CD14-positive monocyte (primary cell): ENCODE results near the gene MET. TPM values are rescaled to one million over a fixed set of nuclear protein-coding genes. Genes with fewer than 3 reads are reported as not detected.

Experiments used
- DNase-seq, 3 donors: peaks; one replicate each; pipeline ENCODE4 v3.0.0-alpha.2; 2011 to 2022
- H2AFZ ChIP-seq: 2 replicates; pipeline ENCODE4 v1.6.0; 2012; ENCODE audit warnings: mild to moderate bottlenecking, low read depth, low read length, inconsistent platforms; ENCODE audit not compliant: insufficient read depth, poor library complexity, severe bottlenecking
- H3K27ac ChIP-seq, 2 donors: 1 replicate in 1 of 2; 2 replicates in 1 of 2; pipeline ENCODE4 v1.5.1; 2012 to 2013; ENCODE audit warnings: low read length in 2 of 2, control low read depth in 1 of 2, inconsistent platforms in 1 of 2, low read depth in 1 of 2, mild to moderate bottlenecking in 1 of 2
- H3K27me3 ChIP-seq, 2 donors: one replicate each; pipeline versions ENCODE4 v1.6.0 to v1.6.1; 2011 to 2013; ENCODE audit warnings: low read length in 2 of 2; ENCODE audit not compliant: control insufficient read depth in 2 of 2, insufficient read depth in 2 of 2
- H3K36me3 ChIP-seq, 2 donors: replicated peaks in 1 of 2; 1 replicate in 1 of 2; 2 replicates in 1 of 2; pipeline versions ENCODE4 v1.5.1 to v1.6.1; 2012 to 2013; ENCODE audit warnings: low read length in 2 of 2, control low read depth in 1 of 2, inconsistent platforms in 1 of 2, mild to moderate bottlenecking in 1 of 2; ENCODE audit not compliant: insufficient read depth in 2 of 2, control insufficient read depth in 1 of 2
- H3K4me1 ChIP-seq, 2 donors: 1 replicate in 1 of 2; 2 replicates in 1 of 2; pipeline versions ENCODE4 v1.5.1 to v1.6.1; 2012 to 2013; ENCODE audit warnings: low read length in 2 of 2, control low read depth in 1 of 2, inconsistent platforms in 1 of 2, mild to moderate bottlenecking in 1 of 2, moderate library complexity in 1 of 2; ENCODE audit not compliant: insufficient read depth in 2 of 2, control insufficient read depth in 1 of 2
- H3K4me2 ChIP-seq: replicated peaks from 2 replicates; pipeline ENCODE3; 2012; ENCODE audit warnings: low read length, moderate library complexity, mild to moderate bottlenecking; ENCODE audit not compliant: poor library complexity, severe bottlenecking; ENCODE audit errors: extremely low read depth
- H3K4me3 ChIP-seq, 3 experiments: fragments of 200-600 bp in 1 of 3; sonication (generic) in 1 of 3; replicated peaks in 1 of 3; 1 replicate in 2 of 3; 2 replicates in 1 of 3; pipeline ENCODE4 v1.5.1; 2011 to 2013; ENCODE audit warnings: low read length in 3 of 3, mild to moderate bottlenecking in 3 of 3, control low read depth in 2 of 3, low read depth in 2 of 3, inconsistent platforms in 1 of 3, moderate library complexity in 1 of 3
- H3K79me2 ChIP-seq: 2 replicates; pipeline ENCODE4 v1.6.0; 2012; ENCODE audit warnings: mild to moderate bottlenecking, control low read depth, inconsistent platforms, low read length, moderate library complexity; ENCODE audit not compliant: insufficient read depth
- H3K9ac ChIP-seq: 2 replicates; pipeline ENCODE4 v1.6.0; 2017; ENCODE audit warnings: low read length, mild to moderate bottlenecking; ENCODE audit not compliant: insufficient read depth, poor library complexity, severe bottlenecking
- H3K9me3 ChIP-seq, 2 donors: replicated peaks in 1 of 2; 1 replicate in 1 of 2; 2 replicates in 1 of 2; pipeline versions ENCODE4 v1.5.1 to v1.6.1; 2012 to 2013; ENCODE audit warnings: low read length in 2 of 2, control low read depth in 1 of 2; ENCODE audit not compliant: control insufficient read depth in 1 of 2, insufficient read depth in 1 of 2
- H4K20me1 ChIP-seq: 2 replicates; pipeline ENCODE4 v1.6.0; 2012; ENCODE audit warnings: mild to moderate bottlenecking, low read length, control low read depth, moderate library complexity; ENCODE audit not compliant: insufficient read depth
- H3K27ac Mint-ChIP-seq, 7 donors: one replicate each; pipeline ENCODE4 v1.8.0; 2020; ENCODE audit warnings: mild to moderate bottlenecking in 7 of 7, mixed read lengths in 7 of 7, moderate library complexity in 6 of 7, inconsistent platforms in 2 of 7
- H3K27me3 Mint-ChIP-seq, 3 donors: one replicate each; pipeline ENCODE4 v1.8.0; 2021 to 2022; ENCODE audit warnings: low read depth in 3 of 3, mild to moderate bottlenecking in 3 of 3, mixed read lengths in 3 of 3, moderate library complexity in 3 of 3, inconsistent platforms in 1 of 3
- H3K36me3 Mint-ChIP-seq, 2 donors: one replicate each; pipeline ENCODE4 v1.8.0; 2020; ENCODE audit warnings: mixed read lengths in 2 of 2, inconsistent platforms in 1 of 2, mild to moderate bottlenecking in 1 of 2
- H3K4me1 Mint-ChIP-seq: one replicate; pipeline ENCODE4 v1.8.0; 2020; ENCODE audit warnings: mild to moderate bottlenecking, mixed read lengths
- H3K4me3 Mint-ChIP-seq, 2 donors: one replicate each; pipeline ENCODE4 v1.8.0; 2020; ENCODE audit warnings: mild to moderate bottlenecking in 2 of 2, mixed read lengths in 2 of 2, moderate library complexity in 1 of 2
- H3K9me3 Mint-ChIP-seq, 7 donors: one replicate each; pipeline ENCODE4 v1.8.0; 2020 to 2022; ENCODE audit warnings: mixed read lengths in 7 of 7, mild to moderate bottlenecking in 6 of 7, moderate library complexity in 6 of 7, inconsistent platforms in 2 of 7
- CTCF ChIP-seq: fragments of 200-600 bp; IDR thresholded peaks from one replicate; pipeline ENCODE4 v1.8.0; 2022; ENCODE audit warnings: antibody characterized with exemption, mild to moderate bottlenecking
- WGBS: methylation state at CpG from one replicate; pipeline ENCODE4 v1.1.5; 2013; ENCODE audit warnings: missing lambda C conversion rate; ENCODE audit not compliant: insufficient coverage; 5-methylcytosine and 5-hydroxymethylcytosine counted together
- intact Hi-C, 2 donors: fragments of 100-400 bp; cut with micrococcal nuclease; formaldehyde crosslinking; loops; one replicate each; pipeline versions ENCODE4 v1.15.0 to v1.15.1; 2023
- polyA plus RNA-seq, 3 donors: library from polyadenylated mRNA; depleted of rRNA in 1 of 3; unstranded in 2 of 3; stranded (reverse) in 1 of 3; fragments of 300-500 nt in 2 of 3; fragments of >200 nt in 1 of 3; fragmentation: Illumina TruSeq in 2 of 3; gene quantifications; 1 replicate in 2 of 3; 2 replicates in 1 of 3; pipeline ENCODE4 v1.2.3, GENCODE V29; 2012 to 2021

MET gene
- polyA plus RNA-seq, 3 donors = not detected

- no peak overlapping the region for H3K27ac Mint-ChIP-seq
- no peaks in the 10 kb centered on the region for H4K20me1 ChIP-seq
- no peak overlapping the region for H3K4me3 Mint-ChIP-seq
- no peaks in the 10 kb centered on the region for H3K36me3 Mint-ChIP-seq
- no peaks in the 10 kb centered on the region for H3K9me3 ChIP-seq
- H3K9me3 Mint-ChIP-seq = no peaks in the 10 kb centered on the region
- no peaks in the 10 kb centered on the region for H3K27me3 ChIP-seq
- H3K27me3 Mint-ChIP-seq = peaks cover 0 to 2% (median 1%) of the 10 kb centered on the region in 3 donors
- H3K9ac ChIP-seq = no peak overlapping the region
- H3K27ac ChIP-seq = no peak overlapping the region
- no peak overlapping the region for H2AFZ ChIP-seq
- H3K4me2 ChIP-seq = no peak overlapping the region
- no peak overlapping the region for H3K4me3 ChIP-seq
- no peaks in the 10 kb centered on the region for H3K4me1 ChIP-seq
- no peak for DNase-seq
- H3K36me3 ChIP-seq = no peaks in the 10 kb centered on the region
- 89% methylated on average over 3 of the region's 3 CpGs for WGBS
- no peak for TF ChIP-seq CTCF
- H3K4me1 Mint-ChIP-seq = peaks cover 9% of the 10 kb centered on the region
- intact Hi-C loops = loop anchor here (5.0 to 10.0 kb wide), 4 partner anchors 130 to 630 kb away; partner anchors contain the start of gene MET (in 2 of the 2)
- no peaks in the 10 kb centered on the region for H3K79me2 ChIP-seq
These were observed 132.5 kb downstream of the MET start for GRCh38 chr7:116804471-116804870.

DNA sequence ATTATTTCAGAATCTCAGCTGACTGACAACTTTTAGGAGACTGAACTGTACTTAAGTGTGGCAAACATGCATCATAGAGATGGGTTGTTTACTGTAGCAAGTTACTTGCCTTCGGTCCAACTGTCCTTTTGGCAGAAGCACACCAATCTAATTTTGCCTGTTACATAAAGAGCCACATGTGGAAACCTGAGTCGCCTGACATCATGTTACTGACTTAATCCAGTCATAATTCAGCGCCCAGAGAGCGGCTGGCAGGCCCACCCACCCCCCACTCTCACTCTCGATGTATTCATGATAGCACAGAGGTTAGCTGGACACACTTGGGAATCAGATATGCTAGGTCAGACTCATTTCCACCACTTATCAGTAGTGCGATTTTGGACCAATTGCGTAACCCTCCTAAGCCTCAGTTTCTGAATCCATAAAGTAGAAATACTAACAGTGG, 133.1 kb downstream of the MET start:
- no peaks in the 10 kb centered on the region for H3K9me3 ChIP-seq
- Mint-ChIP-seq H3K9me3 (no peaks in the 10 kb centered on the region), H3K4me3 (no peak overlapping the region), H3K4me1 (peaks cover 9% of the 10 kb centered on the region), H3K36me3 (no peaks in the 10 kb centered on the region), H3K27ac (no peak overlapping the region), H3K27me3 (peaks cover 0 to 1% (median 1%) of the 10 kb centered on the region in 3 donors)
- H3K4me3 ChIP-seq = no peak overlapping the region
- H2AFZ ChIP-seq = no peak overlapping the region
- no peaks in the 10 kb centered on the region for H3K27me3 ChIP-seq
- H3K9ac ChIP-seq = no peak overlapping the region
- H4K20me1 ChIP-seq = no peaks in the 10 kb centered on the region
- TF ChIP-seq CTCF = no peak
- intact Hi-C loops = loop anchor here (5.0 to 10.0 kb wide), 5 partner anchors 130 to 630 kb away; partner anchors contain the start of gene MET (in 1 of the 2)
- 93% methylated on average over 5 of the region's 7 CpGs for WGBS
- DNase-seq = no peak
- H3K4me1 ChIP-seq = no peaks in the 10 kb centered on the region
- no peaks in the 10 kb centered on the region for H3K79me2 ChIP-seq
- H3K4me2 ChIP-seq = no peak overlapping the region
- no peak overlapping the region for H3K27ac ChIP-seq
- no peaks in the 10 kb centered on the region for H3K36me3 ChIP-seq
